ENCODE results near the gene S100A14.

Gene S100A14

DNA sequence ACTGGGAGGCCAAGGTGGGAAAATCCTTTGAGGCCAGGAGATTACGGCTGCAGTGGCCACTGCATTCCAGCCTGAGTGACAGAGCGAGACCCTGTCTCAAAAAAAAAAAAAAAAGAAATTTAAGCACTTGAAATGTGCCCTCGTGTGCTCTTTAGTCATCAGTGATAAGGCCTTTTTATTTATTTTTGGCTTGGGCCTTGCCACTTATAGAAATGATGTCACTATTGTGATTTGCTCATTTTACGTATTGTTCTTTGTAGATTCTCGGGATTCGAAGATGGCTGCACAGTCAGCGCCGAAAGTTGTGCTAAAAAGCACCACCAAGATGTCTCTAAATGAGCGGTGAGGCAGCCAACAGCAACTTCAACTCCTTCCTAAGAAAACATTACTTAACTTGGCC is 20.2 kb upstream of the S100A14 start:
- no peak for DNase-seq

DNA sequence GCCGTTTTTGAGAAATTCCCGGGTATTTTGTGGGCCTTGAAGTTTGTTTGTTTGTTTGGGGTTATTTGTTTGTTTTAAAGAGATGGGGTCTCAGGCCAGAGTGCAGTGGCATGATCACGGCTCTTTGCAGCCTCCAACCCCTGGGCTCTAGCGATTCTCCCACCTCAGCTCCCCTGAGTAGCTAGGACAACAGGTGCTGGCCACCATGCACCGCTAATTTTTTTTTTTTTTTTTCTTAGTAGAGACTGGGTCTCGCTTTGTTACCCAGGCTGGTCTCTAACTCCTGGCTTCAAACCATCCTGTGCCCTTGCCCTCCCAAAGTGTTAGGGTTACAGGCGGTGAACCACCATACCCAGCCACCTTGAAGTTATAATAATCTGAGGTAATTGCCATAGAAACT is 19.7 kb upstream of the S100A14 start:
- no peak for DNase-seq

DNA sequence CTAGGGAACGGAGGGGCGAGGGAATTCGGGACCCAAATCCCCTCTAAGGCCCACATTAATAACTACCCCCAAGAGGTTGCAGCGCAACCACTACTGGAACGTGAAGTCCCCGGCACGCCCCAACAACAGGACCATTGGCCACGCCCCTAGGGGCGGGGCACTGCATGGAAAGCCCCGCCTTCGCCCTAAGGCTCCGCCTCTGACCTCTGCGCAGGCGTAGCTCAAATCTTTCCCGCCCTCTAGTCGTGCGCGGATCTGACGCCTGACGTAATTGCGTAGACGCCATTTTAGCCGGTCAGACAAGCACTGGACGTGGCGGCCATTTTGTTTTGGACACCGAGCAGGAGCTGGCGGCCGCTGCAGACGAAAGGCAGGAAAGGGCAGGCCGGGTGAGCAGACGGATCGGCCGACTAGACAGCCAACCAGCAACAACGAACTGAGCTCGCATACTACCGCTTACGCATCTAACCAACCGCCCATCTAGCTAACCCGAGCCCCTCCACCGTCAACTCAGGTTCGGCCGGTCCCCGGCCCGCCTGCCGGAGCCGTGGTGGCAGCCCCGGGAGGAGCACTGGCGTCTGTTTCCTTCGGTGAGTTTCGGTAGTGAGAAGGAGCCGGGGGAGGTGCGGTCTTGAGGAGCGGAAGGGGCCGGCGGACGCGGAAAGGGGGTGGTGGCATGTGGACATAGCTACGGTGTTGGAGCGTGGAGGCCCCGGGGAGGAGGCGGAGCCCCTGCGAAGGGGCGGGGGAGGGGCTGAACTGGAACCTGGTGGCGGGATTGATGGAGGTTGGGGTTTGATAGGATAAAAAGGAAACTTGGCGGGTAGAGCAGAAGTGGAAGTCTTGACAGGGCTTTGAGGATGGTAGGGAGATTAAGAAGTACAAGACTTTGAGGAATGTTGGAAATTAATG is 17.9 kb upstream of the S100A14 start, which contains the start of gene CHTOP:
TSS of gene CHTOP (plus strand) at position 313 of the 912 bp plus-strand sequence. CDS start 2,523 bp downstream, outside the sequence.
- DNase-seq: peak; percentile 94

DNA sequence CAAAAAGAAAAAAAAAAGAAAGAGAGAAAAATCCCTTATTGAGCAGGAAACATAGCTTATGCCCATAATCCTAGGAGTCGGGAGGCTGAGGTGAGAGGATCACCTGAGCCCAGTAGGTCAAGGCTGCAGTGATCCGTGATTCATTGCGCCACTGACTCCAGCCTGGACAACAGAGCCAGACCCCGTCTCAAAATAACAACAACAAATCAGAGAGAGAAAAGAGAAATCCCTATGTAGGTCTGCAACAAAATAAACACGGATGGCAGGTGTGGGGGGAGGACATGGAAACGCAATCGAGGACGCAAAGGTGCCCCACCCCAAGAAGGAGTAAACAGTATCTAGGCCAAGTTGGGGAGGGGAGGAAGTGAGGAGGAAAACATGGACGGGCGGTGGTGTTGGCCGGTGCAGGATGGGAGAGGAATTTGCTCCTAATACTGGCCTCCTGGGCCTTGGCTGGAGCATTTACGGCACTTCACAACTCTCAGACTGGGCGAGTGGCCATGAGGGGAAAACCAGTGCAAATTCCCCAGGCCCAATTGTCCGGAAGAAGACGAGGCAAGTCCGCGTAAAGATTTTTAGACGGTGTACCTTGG is 17.1 kb upstream of the S100A14 start:
- DNase-seq: no peak

DNA sequence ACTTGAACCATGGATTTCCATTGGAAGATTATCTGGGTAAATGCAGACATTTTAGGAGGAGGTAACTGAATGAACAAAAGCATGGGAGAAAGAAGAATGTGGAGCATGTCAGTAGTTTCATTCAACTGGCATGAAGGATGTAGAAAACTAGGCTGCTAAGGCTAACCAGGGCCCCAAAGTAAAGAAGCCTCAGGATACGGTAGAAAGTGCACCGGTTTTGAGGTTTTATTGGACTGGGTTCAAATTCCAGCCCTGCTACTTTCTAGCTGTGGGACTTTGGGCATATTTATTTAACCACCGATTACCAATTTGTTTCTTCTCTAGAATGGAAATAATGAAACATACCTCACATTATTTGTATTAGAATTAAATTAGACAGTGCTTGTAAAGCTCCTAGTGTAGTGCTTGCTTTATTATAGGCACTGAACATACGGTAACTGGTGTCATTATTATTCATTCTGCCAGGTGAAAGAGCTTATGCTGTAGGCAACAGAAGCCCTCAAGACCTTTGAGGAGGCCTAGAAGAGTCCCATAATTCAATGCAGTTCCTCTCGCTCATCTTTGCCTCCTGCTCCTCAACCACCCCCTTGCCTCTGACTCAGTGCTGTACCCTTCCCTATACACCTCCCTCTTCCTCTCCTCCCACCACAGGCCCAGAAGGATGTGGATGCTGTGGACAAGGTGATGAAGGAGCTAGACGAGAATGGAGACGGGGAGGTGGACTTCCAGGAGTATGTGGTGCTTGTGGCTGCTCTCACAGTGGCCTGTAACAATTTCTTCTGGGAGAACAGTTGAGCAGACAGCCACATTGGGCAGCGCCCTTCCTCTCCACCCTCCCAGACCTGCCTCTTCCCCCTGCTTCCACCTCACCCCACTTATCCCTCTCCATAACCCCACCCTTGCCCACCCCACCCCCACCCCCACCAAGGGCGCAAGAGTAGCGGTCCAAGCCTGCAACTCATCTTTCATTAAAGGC is 15.2 kb upstream of the S100A14 start:
- no peak for DNase-seq

DNA sequence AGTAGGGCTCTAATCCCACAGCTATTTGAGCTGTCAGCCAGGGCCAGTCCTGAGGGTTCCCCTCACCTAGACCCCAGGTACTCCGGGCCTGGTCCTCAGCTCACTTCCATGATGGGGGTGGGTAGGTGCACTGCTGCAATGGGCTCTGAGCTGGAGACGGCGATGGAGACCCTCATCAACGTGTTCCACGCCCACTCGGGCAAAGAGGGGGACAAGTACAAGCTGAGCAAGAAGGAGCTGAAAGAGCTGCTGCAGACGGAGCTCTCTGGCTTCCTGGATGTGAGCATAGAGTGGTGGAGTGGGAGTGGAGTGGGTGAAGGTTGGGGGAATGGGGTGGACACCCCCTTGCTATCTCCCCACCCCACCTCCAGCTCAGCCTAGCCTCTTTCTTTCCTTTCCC is 14.3 kb upstream of the S100A14 start:
- DNase-seq: no peak

DNA sequence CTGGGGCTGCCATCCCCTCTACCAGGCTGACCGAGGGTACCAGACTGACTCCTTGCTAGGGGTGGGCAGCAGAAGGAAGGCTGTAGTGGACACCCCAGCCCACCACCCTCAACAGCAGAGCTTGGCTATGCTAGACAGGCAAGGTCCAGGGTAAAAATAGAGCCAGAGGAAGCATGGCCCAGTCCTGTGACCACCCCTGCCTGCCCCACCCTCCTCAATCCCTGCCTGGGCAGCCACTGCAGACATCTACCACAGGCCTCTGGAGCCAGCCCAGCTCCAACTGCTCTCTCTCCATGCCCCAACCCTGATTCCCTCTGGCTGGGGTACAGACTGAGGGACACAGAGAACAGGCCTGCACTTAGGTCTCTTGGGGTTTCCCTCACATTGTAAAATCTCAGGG is 13.8 kb upstream of the S100A14 start:
- no peak for DNase-seq

DNA sequence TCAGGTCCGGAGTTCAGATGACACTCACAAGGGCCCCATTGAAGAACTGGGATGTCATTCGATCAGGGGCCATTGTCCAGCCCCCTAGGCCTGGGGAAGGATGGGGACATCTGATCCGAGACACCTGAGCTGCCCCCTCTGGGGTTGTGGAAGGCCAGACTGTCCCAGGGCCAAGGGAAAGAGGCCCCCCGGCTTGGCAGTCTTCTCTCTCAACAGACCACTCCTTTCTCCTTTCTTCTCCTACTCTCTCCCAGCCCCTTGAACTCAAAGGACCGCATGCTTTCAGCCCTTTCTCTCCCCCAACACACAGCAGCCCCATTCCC is 13.2 kb upstream of the S100A14 start:
- DNase-seq: no peak

DNA sequence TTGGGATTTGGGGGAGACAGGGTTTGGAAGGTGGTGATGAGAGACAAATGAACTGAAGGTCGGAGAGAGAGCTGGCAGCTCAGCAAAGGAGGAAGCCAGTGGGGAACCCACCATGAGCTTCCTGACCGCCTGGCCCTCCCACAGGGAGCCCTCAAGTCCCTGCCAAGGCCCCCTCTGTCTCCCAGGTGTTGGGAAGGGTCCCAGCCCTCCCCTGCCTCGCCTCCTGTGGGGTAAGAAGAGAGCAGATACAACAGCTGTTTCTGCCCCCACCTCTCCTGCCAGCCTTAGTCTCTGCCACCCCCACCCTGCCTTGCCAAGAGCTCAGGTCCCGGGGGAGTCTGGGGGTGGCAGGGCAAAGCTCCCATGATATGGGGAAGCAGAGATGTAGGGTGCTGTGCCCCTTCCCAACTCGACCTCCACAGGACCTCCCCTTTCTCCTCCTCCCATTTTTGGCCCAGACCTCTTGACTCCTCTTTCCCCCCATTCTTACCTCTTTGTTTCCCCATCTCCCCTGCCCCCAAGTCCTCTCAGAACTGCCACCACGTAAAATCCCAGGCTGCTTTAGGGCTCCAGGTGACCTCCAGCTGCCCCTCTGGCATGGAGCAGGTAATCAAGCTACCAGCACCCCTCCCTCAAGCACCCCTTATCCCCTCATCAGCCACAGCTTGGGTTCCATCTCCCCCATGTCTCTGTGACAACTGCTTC is 12.7 kb upstream of the S100A14 start:
- no peak for DNase-seq

GRCh38 chr1:153627715-153628626 is 11.8 kb upstream of the S100A14 start, which contains the start of gene S100A1:
S100A1 (plus strand) TSS chr1:153628434; CDS start chr1:153630522, 2,088 bp downstream.
- no peak for DNase-seq

DNA sequence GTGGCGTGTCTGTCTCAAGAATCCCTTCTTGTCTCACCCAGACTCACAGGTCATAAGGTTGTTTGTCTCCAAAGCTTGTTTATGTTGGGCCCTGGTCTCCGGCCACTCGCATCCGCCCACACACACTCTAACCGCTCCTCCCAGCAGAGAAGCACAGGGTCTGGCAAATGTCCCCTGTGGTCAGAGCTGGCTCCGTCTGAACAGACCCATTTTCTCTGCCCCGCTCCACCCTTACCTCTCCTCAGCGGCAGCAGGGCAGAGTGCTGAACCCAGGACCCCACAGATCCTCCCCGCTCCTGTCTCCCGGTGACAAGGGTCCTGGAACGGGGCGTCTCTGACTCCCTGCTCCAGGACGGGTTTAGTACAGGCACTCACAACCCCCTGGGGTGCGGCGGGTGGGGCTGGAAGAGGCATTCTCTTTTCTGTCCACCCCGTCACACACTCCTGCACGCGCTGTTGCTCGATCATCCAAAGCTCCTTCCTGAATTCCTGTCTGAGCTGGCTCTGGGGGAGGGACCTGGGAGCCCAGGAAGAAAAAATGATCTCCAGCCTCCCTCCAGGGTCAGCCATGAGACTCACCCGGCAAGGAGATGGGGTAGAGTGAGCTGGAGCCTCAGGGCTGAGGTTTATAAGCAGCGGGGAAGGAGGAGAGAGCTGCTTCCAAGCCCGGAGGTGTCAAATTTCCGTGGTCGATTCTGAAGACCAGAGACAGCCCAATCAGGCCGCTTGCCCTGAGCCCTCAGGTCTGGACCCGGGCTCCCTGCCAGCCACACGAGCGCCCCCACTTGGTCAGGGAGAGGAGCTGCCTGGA is 11.0 kb upstream of the S100A14 start, which contains the start of gene S100A13:
TSS of gene S100A13 (minus strand) at position 602 of the 811 bp plus-strand sequence. CDS start 1,033 bp downstream, outside the sequence.
- no peak for DNase-seq

GRCh38 chr1:153626477-153626903 is 10.4 kb upstream of the S100A14 start:
- no peak for DNase-seq

DNA sequence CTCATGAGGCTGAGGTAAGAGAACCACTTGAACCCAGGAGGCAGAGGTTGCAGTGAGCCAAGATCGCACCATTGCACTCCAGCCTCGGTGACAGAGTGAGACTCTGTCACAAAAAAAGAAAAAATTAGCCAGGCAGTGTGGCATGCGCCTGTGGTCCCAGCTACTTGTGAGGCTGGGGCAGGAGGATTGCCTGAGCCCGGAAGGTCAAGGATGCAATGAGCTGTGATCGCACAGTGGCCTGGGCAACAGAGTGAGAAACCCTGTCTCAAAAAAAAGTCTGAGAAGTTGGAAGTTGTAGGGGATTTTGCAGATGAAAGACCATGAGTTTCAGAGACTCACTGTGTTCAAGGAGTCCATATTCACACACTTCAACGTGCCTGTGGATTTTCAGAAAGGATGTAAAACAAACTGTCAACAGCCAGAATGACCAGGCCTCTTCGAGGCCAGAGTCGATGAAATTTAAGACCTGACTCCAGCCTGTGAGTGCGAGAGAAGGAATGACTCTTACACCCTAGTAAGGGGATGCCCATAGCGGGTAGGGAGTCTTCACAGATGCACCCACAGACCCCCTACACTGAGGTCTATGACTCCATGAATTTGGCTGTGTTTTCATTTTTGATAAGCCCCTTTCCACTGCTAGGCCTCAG is 9.0 kb upstream of the S100A14 start:
- DNase-seq: no peak

GRCh38 chr1:153623101-153623500 is 7.0 kb upstream of the S100A14 start:
- no peak for DNase-seq

DNA sequence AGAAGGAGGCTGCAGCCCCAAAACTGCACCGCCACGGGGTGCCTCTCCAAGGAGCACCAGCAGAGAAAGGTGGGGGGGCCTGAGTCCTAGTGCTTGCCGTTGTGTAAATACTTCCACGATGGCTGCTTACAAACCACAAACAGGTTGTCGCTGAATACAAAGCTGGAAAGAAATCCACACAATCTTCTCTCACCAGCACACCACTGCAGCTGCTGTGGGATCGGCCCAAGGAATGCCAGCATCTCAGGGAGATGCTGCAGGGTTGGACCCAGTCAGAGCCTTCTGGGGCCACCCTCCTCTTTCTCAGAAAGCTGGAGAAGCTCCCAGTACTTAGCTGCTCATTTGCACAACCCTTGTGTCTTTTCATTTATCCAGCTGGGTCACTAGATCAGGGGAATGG is 3.0 kb upstream of the S100A14 start:
- no peak for DNase-seq

- peak; percentile 59 for DNase-seq
Measured at GRCh38 chr1:153617663-153618062, 1.5 kb upstream of the S100A14 start.

- no peak for DNase-seq
Measured at GRCh38 chr1:153616917-153617311, 789 bp upstream of the S100A14 start.

GRCh38 chr1:153615406-153615805 is 719 bp downstream of the S100A14 start:
- no peak for DNase-seq

DNA sequence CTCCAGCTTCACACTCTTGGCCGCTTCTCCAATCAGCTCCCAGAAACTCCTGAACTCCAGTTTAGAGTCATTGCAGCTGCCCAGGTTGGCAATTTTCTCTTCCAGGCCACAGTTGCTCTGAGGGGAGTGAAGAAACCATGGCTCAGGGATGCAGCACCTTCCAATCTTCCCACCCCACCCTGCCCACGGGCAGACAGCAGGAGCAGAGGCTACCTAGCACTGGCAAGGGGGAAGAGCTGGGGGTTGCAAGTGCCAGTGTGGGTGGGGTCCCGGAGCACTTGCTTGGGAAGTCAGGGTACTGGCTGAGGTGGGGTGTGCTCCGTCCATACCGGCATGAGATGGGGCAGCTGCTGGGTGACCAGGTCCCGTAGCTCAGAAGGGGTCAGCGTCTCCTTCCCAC is 1.2 kb downstream of the S100A14 start:
- no peak for DNase-seq
